Measurements from ENCODE around the gene ZNF593OS. TPM values are rescaled to one million over a fixed set of nuclear protein-coding genes. Genes with fewer than 3 reads are reported as not detected.
A peak's percentile ranks its signal among the peaks of the same experiment; 100 is the strongest.

Gene ZNF593OS
- total RNA-seq, 3 donors from 2014 or later: not detected

DNA sequence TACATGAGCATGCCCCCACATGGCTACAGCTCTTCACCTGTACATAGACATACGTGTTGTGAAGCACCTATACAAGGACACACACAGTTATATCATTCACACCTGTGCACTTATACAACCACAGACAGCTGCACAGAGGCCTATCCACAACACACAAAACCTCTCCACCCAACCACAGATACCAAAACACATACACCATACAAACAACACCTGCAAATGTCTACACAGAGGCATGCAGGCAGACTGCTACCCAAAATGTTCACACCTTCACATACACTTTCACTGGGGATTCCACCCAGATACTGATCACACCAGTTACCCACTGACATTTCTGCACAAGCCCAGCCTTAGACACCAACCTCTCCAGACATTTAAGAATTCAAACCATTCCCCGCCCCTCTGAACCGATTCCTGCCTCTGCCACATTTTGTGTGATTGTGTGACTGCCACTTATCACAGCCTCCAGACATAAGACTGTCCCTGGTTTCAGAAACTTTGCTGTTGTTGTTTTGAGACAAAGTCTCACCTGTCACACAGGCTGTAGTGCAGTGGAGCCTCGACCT lies 4.8 kb downstream of the ZNF593OS start:
- no peak for DNase-seq
- no peak for ATAC-seq
- intact Hi-C loops (cut with DNase I, micrococcal nuclease): no loop called here
- Histone ChIP-seq H3K9me3 (no peaks in the 10 kb centered on the region), H3K36me3 (ENCODE audit: low read depth) (no peaks in the 10 kb centered on the region), H3K4me1 (ENCODE audit: low read depth) (peaks cover 11% of the 10 kb centered on the region), H3K4me3 (no peak overlapping the region)
- TF ChIP-seq, protein P1, sequence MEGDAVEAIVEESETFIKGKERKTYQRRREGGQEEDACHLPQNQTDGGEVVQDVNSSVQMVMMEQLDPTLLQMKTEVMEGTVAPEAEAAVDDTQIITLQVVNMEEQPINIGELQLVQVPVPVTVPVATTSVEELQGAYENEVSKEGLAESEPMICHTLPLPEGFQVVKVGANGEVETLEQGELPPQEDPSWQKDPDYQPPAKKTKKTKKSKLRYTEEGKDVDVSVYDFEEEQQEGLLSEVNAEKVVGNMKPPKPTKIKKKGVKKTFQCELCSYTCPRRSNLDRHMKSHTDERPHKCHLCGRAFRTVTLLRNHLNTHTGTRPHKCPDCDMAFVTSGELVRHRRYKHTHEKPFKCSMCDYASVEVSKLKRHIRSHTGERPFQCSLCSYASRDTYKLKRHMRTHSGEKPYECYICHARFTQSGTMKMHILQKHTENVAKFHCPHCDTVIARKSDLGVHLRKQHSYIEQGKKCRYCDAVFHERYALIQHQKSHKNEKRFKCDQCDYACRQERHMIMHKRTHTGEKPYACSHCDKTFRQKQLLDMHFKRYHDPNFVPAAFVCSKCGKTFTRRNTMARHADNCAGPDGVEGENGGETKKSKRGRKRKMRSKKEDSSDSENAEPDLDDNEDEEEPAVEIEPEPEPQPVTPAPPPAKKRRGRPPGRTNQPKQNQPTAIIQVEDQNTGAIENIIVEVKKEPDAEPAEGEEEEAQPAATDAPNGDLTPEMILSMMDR (IDR thresholded peaks at IDR 0.05): no peak

- no peaks in the 10 kb centered on the region for H3K36me3 ChIP-seq (ENCODE audit: low read depth)
- no peak for ATAC-seq
- DNase-seq: no peak
- TF ChIP-seq, protein P1 (IDR thresholded peaks at IDR 0.05): no peak
- peaks cover 14% of the 10 kb centered on the region for H3K4me1 ChIP-seq (ENCODE audit: low read depth)
- no peaks in the 10 kb centered on the region for H3K9me3 ChIP-seq
- no peak overlapping the region for H3K4me3 ChIP-seq
- intact Hi-C loops (cut with DNase I, micrococcal nuclease): no loop called here
Observed at GRCh38 chr1:26164861-26165842, 6.5 kb downstream of the ZNF593OS start.

DNA sequence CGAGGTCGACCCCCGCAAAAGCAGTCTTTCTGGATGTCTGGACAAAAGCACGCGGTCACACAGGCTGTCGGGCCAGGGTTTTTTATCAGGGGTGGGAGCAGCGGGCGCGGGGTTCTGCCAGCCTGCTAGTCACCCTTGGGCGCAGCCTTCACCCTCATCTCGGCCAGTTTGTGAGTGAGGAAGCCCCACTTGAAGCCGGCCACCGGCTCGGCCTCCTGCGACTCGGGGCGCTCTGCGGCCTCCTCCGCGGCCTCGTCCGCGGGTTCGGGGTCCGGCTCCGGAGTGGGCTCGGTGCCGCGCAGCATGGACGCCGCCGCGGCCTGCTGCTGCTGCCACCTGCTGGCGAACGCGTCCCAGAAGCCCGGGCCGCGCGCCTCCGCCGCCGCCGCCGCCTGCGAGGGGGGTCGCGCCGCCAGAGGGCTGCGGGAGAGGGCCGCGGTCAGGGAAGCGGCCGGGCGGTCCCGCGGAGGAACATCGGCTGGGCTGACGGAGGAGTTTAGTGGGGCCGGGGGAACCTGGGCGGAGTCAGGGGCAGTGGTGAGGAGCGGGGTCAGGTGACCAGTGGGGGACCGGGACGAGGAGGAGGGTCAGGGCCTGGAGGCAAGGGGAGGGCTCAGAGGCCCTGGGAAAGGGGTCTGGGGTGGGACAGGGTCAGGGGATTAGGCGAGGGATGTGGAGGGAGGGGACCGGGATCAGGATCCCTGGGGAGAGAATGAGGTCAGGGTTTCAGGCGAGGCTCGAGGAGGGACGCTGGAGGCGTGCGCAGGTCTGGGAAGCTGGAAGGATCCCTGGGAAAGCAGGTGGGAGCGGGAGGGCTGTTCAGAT lies 7.4 kb downstream of the ZNF593OS start:
- intact Hi-C loops (cut with DNase I, micrococcal nuclease): no loop called here
- ATAC-seq: peak; percentile 73
- DNase-seq: peak in 2 of 3 donors; percentile 40 to 65
- H3K36me3 ChIP-seq (ENCODE audit: low read depth): no peaks in the 10 kb centered on the region
- H3K4me3 ChIP-seq: no peak overlapping the region
- TF ChIP-seq, protein P1 (IDR thresholded peaks at IDR 0.05): peak; percentile 78
- no peaks in the 10 kb centered on the region for H3K9me3 ChIP-seq
- peaks cover 12% of the 10 kb centered on the region for H3K4me1 ChIP-seq (ENCODE audit: low read depth)

DNA sequence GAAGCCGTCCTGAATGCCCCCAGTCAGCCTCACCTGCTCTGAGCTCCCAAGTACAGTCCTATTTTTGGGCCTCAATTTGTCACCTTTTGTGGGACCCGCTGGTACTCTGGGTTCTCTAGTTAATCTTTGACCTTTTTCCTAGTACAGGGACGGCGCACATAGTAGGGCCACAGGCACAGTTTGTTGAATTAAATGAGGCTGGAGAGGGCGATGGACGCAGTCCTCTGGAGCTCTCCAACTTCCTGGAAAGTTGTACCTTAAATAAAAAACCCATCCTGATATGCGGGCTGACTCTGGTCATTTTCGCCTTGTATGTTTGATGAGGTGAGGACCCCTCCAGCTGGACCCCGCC lies 8.0 kb downstream of the ZNF593OS start:
- Histone ChIP-seq H3K4me1 (ENCODE audit: low read depth) (peaks cover 12% of the 10 kb centered on the region), H3K9me3 (no peaks in the 10 kb centered on the region), H3K36me3 (ENCODE audit: low read depth) (no peaks in the 10 kb centered on the region), H3K4me3 (no peak overlapping the region)
- TF ChIP-seq, protein P1 (IDR thresholded peaks at IDR 0.05): no peak
- DNase-seq (no peak), ATAC-seq (no peak)
- intact Hi-C loops (cut with DNase I, micrococcal nuclease): no loop called here

- Histone ChIP-seq H3K4me1 (ENCODE audit: low read depth) (peaks cover 12% of the 10 kb centered on the region), H3K36me3 (ENCODE audit: low read depth) (no peaks in the 10 kb centered on the region), H3K9me3 (no peaks in the 10 kb centered on the region), H3K4me3 (no peak overlapping the region)
- ATAC-seq (no peak), DNase-seq (no peak)
- TF ChIP-seq, protein P1 (IDR thresholded peaks at IDR 0.05): no peak
- intact Hi-C loops (cut with DNase I, micrococcal nuclease): no loop called here
Observed at GRCh38 chr1:26162220-26162709, 9.4 kb downstream of the ZNF593OS start.

Measured in mucosa of descending colon (tissue), 3 donors.